Cardiac fibroblast (primary cell): ENCODE data around the gene MYO15A.

ENCODE experiments used
- DNase-seq, 2 donors: peaks; one replicate each; pipeline versions ENCODE4 v3.0.0 to v3.0.0-alpha.2; 2010; ENCODE audit warnings: low read depth in 2 of 2
- H3K4me3 ChIP-seq, 2 donors: replicated peaks in 1 of 2; 1 replicate in 1 of 2; 2 replicates in 1 of 2; pipeline ENCODE4 v1.5.1; 2011; ENCODE audit warnings: low read depth in 2 of 2, low read length in 2 of 2, mild to moderate bottlenecking in 2 of 2, moderate library complexity in 1 of 2
- CTCF ChIP-seq: IDR thresholded peaks from one replicate; pipeline ENCODE4 v1.5.1; 2011; ENCODE audit warnings: low read depth, mild to moderate bottlenecking, low read length, inconsistent platforms

MYO15A gene

GRCh38 chr17:18179804-18180203 lies 71.2 kb downstream of the MYO15A start:
- DNase-seq, result no peak
- H3K4me3 ChIP-seq, result no peak overlapping the region
- no peak for TF ChIP-seq CTCF

- no peak for TF ChIP-seq CTCF
- DNase-seq, result peak; percentile 49 to 52
- H3K4me3 ChIP-seq, result no peak overlapping the region
Observed at GRCh38 chr17:18181358-18181757, 72.8 kb downstream of the MYO15A start.

GRCh38 chr17:18182110-18182977 lies 73.8 kb downstream of the MYO15A start:
- DNase-seq, result peak; percentile 13 to 56
- peak overlapping the region; percentile 70 for H3K4me3 ChIP-seq
- TF ChIP-seq CTCF, result no peak

GRCh38 chr17:18182978-18183333 lies 74.4 kb downstream of the MYO15A start:
- H3K4me3 ChIP-seq, result peak overlapping the region; percentile 70
- peak in 1 of 2 donors; percentile 93 for DNase-seq
- no peak for TF ChIP-seq CTCF

DNA sequence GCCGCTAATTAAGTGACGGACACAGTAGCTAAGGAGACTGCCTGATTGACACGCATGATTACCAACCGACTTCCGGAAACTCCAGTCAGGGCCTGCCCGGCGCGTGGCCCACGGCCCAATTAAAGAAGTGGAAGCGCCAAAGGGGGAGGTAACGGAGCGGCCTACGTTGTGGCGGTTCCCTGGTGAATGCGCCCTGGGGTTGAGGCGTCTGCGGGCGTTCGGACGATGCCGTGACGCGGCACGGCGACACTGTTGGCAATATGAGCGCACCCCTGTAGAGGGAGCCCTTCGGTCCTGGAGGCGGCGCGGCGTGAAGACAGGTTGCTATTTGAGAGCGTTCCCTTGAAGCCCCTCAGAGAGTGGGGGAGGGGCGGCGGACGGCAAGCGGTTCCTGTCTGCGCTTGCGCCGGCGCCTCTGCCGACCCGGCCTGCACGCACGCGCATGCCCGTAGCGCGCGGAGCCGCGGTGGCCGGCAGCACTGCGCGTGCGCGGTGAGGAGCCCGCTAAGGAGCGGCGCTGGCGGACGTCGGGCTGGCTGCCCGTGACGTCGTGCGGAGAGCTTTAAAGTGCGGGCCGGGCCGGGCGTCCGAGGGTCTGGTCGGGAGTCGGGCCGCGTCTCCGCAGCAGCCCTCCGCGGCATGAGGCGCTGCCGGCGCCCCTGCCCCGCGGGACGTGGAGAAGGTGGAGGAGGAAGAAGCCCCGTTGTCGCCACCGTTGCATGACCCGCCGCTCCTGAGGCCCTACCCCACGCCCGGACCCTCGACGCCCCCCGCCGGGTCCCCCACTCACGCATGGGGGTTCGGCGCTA lies 75.0 kb downstream of the MYO15A start, which contains the start of gene ALKBH5:
ALKBH5 (plus strand) TSS at position 495 of the 809 bp plus-strand sequence. CDS start 416 bp downstream, outside the sequence.
- H3K4me3 ChIP-seq, result peak within 1 kb of the TSS; percentile 70 to 80
- DNase-seq, result peak; percentile 100
- peak; percentile 30 for TF ChIP-seq CTCF

DNA sequence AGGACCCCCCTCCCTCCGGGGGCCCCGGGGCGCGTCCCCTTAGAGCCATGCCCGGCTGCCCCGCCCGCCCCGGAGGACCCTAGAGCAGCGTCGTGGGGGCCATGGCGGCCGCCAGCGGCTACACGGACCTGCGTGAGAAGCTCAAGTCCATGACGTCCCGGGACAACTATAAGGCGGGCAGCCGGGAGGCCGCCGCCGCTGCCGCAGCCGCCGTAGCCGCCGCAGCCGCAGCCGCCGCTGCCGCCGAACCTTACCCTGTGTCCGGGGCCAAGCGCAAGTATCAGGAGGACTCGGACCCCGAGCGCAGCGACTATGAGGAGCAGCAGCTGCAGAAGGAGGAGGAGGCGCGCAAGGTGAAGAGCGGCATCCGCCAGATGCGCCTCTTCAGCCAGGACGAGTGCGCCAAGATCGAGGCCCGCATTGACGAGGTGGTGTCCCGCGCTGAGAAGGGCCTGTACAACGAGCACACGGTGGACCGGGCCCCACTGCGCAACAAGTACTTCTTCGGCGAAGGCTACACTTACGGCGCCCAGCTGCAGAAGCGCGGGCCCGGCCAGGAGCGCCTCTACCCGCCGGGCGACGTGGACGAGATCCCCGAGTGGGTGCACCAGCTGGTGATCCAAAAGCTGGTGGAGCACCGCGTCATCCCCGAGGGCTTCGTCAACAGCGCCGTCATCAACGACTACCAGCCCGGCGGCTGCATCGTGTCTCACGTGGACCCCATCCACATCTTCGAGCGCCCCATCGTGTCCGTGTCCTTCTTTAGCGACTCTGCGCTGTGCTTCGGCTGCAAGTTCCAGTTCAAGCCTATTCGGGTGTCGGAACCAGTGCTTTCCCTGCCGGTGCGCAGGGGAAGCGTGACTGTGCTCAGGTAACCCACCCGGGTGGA lies 75.8 kb downstream of the MYO15A start:
- peak; percentile 31 to 43 for DNase-seq
- no peak for TF ChIP-seq CTCF
- H3K4me3 ChIP-seq, result peak overlapping the region; percentile 70 to 80
